SK-N-SH (cell line): ENCODE measurements around the gene FSIP1. TPM values are rescaled to one million over a fixed set of nuclear protein-coding genes. Genes with fewer than 3 reads are reported as not detected.
A peak's percentile ranks its signal among the peaks of the same experiment; 100 is the strongest.

Source experiments
- CTCF ChIA-PET: fragments of 300-600, 350-600 bp; formaldehyde crosslinking; extraction: SDS; loops from one replicate; lab custom pipeline; 2021; lab: Yijun Ruan, JAX
- POLR2A ChIA-PET: fragments of 350-600 bp; sonication (Branson Sonifier 250); formaldehyde crosslinking; extraction: SDS; loops from one replicate; lab custom pipeline; 2020; ENCODE audit warnings: antibody characterized with exemption, inconsistent platforms; lab: Yijun Ruan, JAX
- DNase-seq: peaks from one replicate; pipeline ENCODE4 v3.0.0; 2012
- H2AFZ ChIP-seq: fragments of 200-600 bp; sonication (generic); 2 replicates; pipeline ENCODE4 v1.8.1; 2016; ENCODE audit warnings: antibody characterized with exemption, mild to moderate bottlenecking, low read depth
- H3F3A ChIP-seq: fragments of 200-600 bp; sonication (generic); replicated peaks from 2 replicates; pipeline ENCODE3; 2016; ENCODE audit warnings: antibody characterized with exemption, mild to moderate bottlenecking; ENCODE audit not compliant: insufficient read depth
- H3K27ac ChIP-seq, 2 experiments: fragments of 200-500 bp in 1 of 2; fragments of 200-600 bp in 1 of 2; sonication (Bioruptor generic) in 1 of 2; sonication (generic), shearing (Covaris generic) in 1 of 2; 2 replicates each; pipeline versions ENCODE4 v1.5.1 to v1.6.1; 2014 to 2016; ENCODE audit warnings: low read depth in 2 of 2, inconsistent platforms in 1 of 2, low read length in 1 of 2, mild to moderate bottlenecking in 1 of 2, mixed read lengths in 1 of 2
- H3K27me3 ChIP-seq: fragments of 200-600 bp; sonication (generic), shearing (Covaris generic); 2 replicates; pipeline ENCODE4 v1.6.1; 2016; ENCODE audit warnings: mixed run types; ENCODE audit not compliant: insufficient read depth
- H3K36me3 ChIP-seq, 2 experiments: fragments of 200-500 bp in 1 of 2; fragments of 200-600 bp in 1 of 2; sonication (Bioruptor generic) in 1 of 2; sonication (generic) in 1 of 2; replicated peaks in 1 of 2; 2 replicates each; pipeline versions ENCODE3 to v1.5.1; 2014 to 2016; ENCODE audit warnings: low read length in 1 of 2, mild to moderate bottlenecking in 1 of 2; ENCODE audit not compliant: insufficient read depth in 2 of 2, control insufficient read depth in 1 of 2
- H3K4me1 ChIP-seq, 2 experiments: fragments of 200-500 bp in 1 of 2; fragments of 200-600 bp in 1 of 2; sonication (Bioruptor generic) in 1 of 2; sonication (generic), shearing (Covaris generic) in 1 of 2; 2 replicates each; pipeline versions ENCODE4 v1.5.1 to v1.6.1; 2014 to 2016; ENCODE audit warnings: low read depth in 1 of 2, low read length in 1 of 2, mixed run types in 1 of 2; ENCODE audit not compliant: insufficient read depth in 2 of 2, control insufficient read depth in 1 of 2
- H3K4me2 ChIP-seq: fragments of 200-600 bp; sonication (generic), shearing (Covaris generic); 2 replicates; pipeline ENCODE4 v1.6.1; 2017; ENCODE audit warnings: mixed run types
- H3K4me3 ChIP-seq, 2 experiments: fragments of 200-500 bp in 1 of 2; fragments of 200-600 bp in 1 of 2; sonication (Bioruptor generic) in 1 of 2; sonication (generic), shearing (Covaris generic) in 1 of 2; 2 replicates each; pipeline versions ENCODE4 v1.5.1 to v1.8.1; 2014 to 2016; ENCODE audit warnings: low read depth in 2 of 2, inconsistent platforms in 1 of 2, low read length in 1 of 2, mild to moderate bottlenecking in 1 of 2, mixed read lengths in 1 of 2, moderate library complexity in 1 of 2
- H3K79me2 ChIP-seq: fragments of 200-600 bp; sonication (generic); 2 replicates; pipeline ENCODE4 v1.8.1; 2017; ENCODE audit warnings: mild to moderate bottlenecking; ENCODE audit not compliant: insufficient read depth
- H3K9ac ChIP-seq: fragments of 200-600 bp; sonication (generic); 2 replicates; pipeline ENCODE4 v1.6.1; 2017; ENCODE audit warnings: mixed run types
- H3K9me2 ChIP-seq: fragments of 200-600 bp; sonication (generic); 2 replicates; pipeline ENCODE4 v1.6.1; 2017; ENCODE audit warnings: mixed run types
- H3K9me3 ChIP-seq: fragments of 200-600 bp; sonication (generic); 2 replicates; pipeline ENCODE4 v1.6.1; 2017; ENCODE audit warnings: mixed run types, mild to moderate bottlenecking, moderate library complexity
- H4K20me1 ChIP-seq: fragments of 200-600 bp; sonication (generic); 2 replicates; pipeline ENCODE4 v1.6.1; 2017; ENCODE audit warnings: mild to moderate bottlenecking, mixed run types; ENCODE audit not compliant: insufficient read depth
- CHD2 ChIP-seq: fragments of 150-350 bp; IDR thresholded peaks from 2 replicates; pipeline ENCODE4 v1.6.1; 2018; ENCODE audit warnings: low read length; ENCODE audit not compliant: partially characterized antibody
- EP300 ChIP-seq, 2 experiments: IDR thresholded peaks; 2 replicates each; pipeline versions ENCODE4 v1.4.0 to v1.6.1; 2012; ENCODE audit warnings: borderline replicate concordance in 1 of 2, low read depth in 1 of 2, low read length in 1 of 2
- FOXJ3 ChIP-seq: sonication (generic); formaldehyde crosslinking; IDR thresholded peaks from 2 replicates; pipeline ENCODE4 v1.5.1; 2020; ENCODE audit warnings: mild to moderate bottlenecking, missing genetic modification reagents
- GATA2 ChIP-seq: sonication (generic); formaldehyde crosslinking; IDR thresholded peaks from 2 replicates; pipeline ENCODE4 v1.5.0; 2020; ENCODE audit warnings: mild to moderate bottlenecking, missing genetic modification reagents
- NRF1 ChIP-seq: IDR thresholded peaks from 2 replicates; pipeline ENCODE4 v1.6.1; 2012; ENCODE audit warnings: low read depth, mild to moderate bottlenecking, low read length
- RCOR1 ChIP-seq: fragments of 150-350 bp; IDR thresholded peaks from 2 replicates; pipeline ENCODE4 v1.6.1; 2017; ENCODE audit warnings: antibody characterized with exemption, low read length
- RFX5 ChIP-seq: IDR thresholded peaks from 2 replicates; pipeline ENCODE4 v1.6.1; 2012; ENCODE audit warnings: mild to moderate bottlenecking, improper control_type of control experiment, low read length
- SIN3A ChIP-seq: IDR thresholded peaks from 2 replicates; pipeline ENCODE4 v1.6.1; 2012; ENCODE audit warnings: low read depth, mild to moderate bottlenecking, low read length, moderate library complexity, borderline replicate concordance
- TCF12 ChIP-seq: IDR thresholded peaks from 2 replicates; pipeline ENCODE4 v1.4.0; 2012
- TEAD4 ChIP-seq: IDR thresholded peaks from 2 replicates; pipeline ENCODE4 v1.4.0; 2012; ENCODE audit warnings: mild to moderate bottlenecking, borderline replicate concordance; ENCODE audit not compliant: insufficient read depth
- WGBS: methylation state at CpG from one replicate; pipeline ENCODE4 v1.1.6; 2017; ENCODE audit warnings: low lambda C conversion rate; 5-methylcytosine and 5-hydroxymethylcytosine counted together
- polyA plus RNA-seq, 3 experiments: library from polyadenylated mRNA; depleted of rRNA; stranded (reverse); fragments of >200 nt; gene quantifications; 2 replicates each; pipeline ENCODE4 v1.2.3, GENCODE V29; 2012
- TF ChIP-seq, protein P1 (sequence below): fragments of 200-600 bp; sonication (generic); IDR thresholded peaks from 2 replicates; pipeline ENCODE4 v1.6.1; 2017; ENCODE audit warnings: antibody characterized with exemption, mild to moderate bottlenecking, moderate library complexity
- TF ChIP-seq, protein P2 (sequence below): fragments of 150-350 bp; IDR thresholded peaks from 2 replicates; pipeline ENCODE4 v1.6.1; 2016; ENCODE audit warnings: mild to moderate bottlenecking, low read depth, low read length
- TF ChIP-seq, protein P3 (sequence below): IDR thresholded peaks from 2 replicates; pipeline ENCODE4; 2012

The FSIP1 gene
- polyA plus RNA-seq, 1 of the 3 experiments (the other 2 are of a cell fraction), result 0.43 TPM

GRCh38 chr15:39793923-39794322, 11.3 kb upstream of the FSIP1 start:
- peaks cover 0 to 8% of the 10 kb centered on the region in 2 experiments for H3K36me3 ChIP-seq
- no peak overlapping the region for H3K4me2 ChIP-seq
- no peaks in the 10 kb centered on the region for H3K79me2 ChIP-seq
- peak; percentile 17; the same call in 1 of the 2 replicates for TF ChIP-seq TCF12
- TF ChIP-seq RFX5, result no peak
- no peak for TF ChIP-seq RCOR1
- TF ChIP-seq SIN3A, result no peak
- no peak for TF ChIP-seq FOXJ3 (CRISPR knock-in tag)
- TF ChIP-seq GATA2 (CRISPR knock-in tag), result peak; percentile 6; the same call in 1 of the 2 replicates
- no peak for TF ChIP-seq TEAD4
- TF ChIP-seq CHD2, result no peak
- TF ChIP-seq, protein P1, sequence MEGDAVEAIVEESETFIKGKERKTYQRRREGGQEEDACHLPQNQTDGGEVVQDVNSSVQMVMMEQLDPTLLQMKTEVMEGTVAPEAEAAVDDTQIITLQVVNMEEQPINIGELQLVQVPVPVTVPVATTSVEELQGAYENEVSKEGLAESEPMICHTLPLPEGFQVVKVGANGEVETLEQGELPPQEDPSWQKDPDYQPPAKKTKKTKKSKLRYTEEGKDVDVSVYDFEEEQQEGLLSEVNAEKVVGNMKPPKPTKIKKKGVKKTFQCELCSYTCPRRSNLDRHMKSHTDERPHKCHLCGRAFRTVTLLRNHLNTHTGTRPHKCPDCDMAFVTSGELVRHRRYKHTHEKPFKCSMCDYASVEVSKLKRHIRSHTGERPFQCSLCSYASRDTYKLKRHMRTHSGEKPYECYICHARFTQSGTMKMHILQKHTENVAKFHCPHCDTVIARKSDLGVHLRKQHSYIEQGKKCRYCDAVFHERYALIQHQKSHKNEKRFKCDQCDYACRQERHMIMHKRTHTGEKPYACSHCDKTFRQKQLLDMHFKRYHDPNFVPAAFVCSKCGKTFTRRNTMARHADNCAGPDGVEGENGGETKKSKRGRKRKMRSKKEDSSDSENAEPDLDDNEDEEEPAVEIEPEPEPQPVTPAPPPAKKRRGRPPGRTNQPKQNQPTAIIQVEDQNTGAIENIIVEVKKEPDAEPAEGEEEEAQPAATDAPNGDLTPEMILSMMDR, result no peak
- TF ChIP-seq, protein P2, sequence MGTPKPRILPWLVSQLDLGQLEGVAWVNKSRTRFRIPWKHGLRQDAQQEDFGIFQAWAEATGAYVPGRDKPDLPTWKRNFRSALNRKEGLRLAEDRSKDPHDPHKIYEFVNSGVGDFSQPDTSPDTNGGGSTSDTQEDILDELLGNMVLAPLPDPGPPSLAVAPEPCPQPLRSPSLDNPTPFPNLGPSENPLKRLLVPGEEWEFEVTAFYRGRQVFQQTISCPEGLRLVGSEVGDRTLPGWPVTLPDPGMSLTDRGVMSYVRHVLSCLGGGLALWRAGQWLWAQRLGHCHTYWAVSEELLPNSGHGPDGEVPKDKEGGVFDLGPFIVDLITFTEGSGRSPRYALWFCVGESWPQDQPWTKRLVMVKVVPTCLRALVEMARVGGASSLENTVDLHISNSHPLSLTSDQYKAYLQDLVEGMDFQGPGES, result no peak
- TF ChIP-seq, protein P3, sequence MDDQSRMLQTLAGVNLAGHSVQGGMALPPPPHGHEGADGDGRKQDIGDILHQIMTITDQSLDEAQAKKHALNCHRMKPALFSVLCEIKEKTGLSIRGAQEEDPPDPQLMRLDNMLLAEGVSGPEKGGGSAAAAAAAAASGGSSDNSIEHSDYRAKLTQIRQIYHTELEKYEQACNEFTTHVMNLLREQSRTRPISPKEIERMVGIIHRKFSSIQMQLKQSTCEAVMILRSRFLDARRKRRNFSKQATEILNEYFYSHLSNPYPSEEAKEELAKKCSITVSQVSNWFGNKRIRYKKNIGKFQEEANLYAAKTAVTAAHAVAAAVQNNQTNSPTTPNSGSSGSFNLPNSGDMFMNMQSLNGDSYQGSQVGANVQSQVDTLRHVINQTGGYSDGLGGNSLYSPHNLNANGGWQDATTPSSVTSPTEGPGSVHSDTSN, result no peak
- H3K9me3 ChIP-seq, result no peaks in the 10 kb centered on the region
- peaks cover 23% of the 10 kb centered on the region for H3F3A ChIP-seq
- H3K27me3 ChIP-seq, result no peaks in the 10 kb centered on the region
- ChIA-PET CTCF (interaction anchor here (1.4 kb wide), 2 partner anchors 8 to 26 kb away, joined by 4 read pairs; no protein-coding TSS in a partner anchor), POLR2A (no interaction called here)
- H3K9me2 ChIP-seq, result no peaks in the 10 kb centered on the region
- H3K9ac ChIP-seq, result no peak overlapping the region
- no peak overlapping the region for H3K4me3 ChIP-seq
- H3K4me1 ChIP-seq, result peaks cover 2 to 12% of the 10 kb centered on the region in 2 experiments; a peak in 3 of 4 replicates
- H2AFZ ChIP-seq, result no peak overlapping the region
- DNase-seq, result no peak
- 87% methylated on average over 4 of the region's 4 CpGs for WGBS
- H4K20me1 ChIP-seq, result no peaks in the 10 kb centered on the region
- no peak overlapping the region for H3K27ac ChIP-seq

DNA sequence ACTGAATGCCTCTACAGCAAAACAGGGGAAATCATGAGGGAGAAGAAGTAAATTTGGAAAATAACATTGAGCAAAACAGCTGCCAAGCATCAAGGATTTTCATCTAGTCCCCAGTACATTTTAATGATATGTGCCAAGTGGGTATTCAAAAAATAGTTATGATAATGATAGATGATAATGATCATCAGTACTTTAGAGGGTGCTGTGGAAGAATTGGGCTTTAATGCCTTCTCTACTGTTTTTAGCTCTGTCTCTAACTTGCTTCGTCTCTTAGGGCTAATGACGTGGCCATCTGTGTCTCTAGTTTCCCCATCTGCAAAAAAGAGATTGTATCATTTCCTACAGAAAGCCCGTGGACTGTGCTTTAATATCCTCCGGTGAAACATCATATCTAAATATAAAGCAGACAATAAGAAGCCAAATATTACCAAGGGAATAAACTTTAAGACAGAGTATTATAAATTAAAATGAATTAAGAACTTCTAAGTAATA, 10.2 kb upstream of the FSIP1 start:
- Histone ChIP-seq H3K4me2 (no peak overlapping the region), H3K27ac (peak overlapping the region in 1 of 2 experiments; percentile 36; a peak in 1 of 4 replicates), H3K4me1 (peaks cover 12 to 16% of the 10 kb centered on the region in 2 experiments; a peak in 3 of 4 replicates), H3K9ac (no peak overlapping the region), H2AFZ (no peak overlapping the region), H3K36me3 (no peaks in the 10 kb centered on the region), H4K20me1 (no peaks in the 10 kb centered on the region), H3F3A (peaks cover 30% of the 10 kb centered on the region), H3K9me2 (no peaks in the 10 kb centered on the region), H3K27me3 (no peaks in the 10 kb centered on the region), H3K79me2 (no peaks in the 10 kb centered on the region), H3K9me3 (no peaks in the 10 kb centered on the region), H3K4me3 (no peak overlapping the region)
- CTCF ChIA-PET, result interaction anchor here (0.6 to 1.0 kb wide), 2 partner anchors 36 to 620 kb away, joined by 3 to 4 read pairs; no protein-coding TSS in a partner anchor
- DNase-seq, result peak; percentile 66
- POLR2A ChIA-PET, result interaction anchor here (0.6 kb wide), 1 partner anchor 173 kb away, joined by 3 read pairs; no protein-coding TSS in a partner anchor
- TF ChIP-seq GATA2 (CRISPR knock-in tag) (peak; percentile 60), EP300 (IDR thresholded peaks at IDR 0.05; ENCODE audit: borderline replicate concordance in 1 of 2, low read depth in 1 of 2, low read length in 1 of 2) (peak in 1 of 2 experiments; percentile 35; a peak in 1 of 4 replicates), TEAD4 (no peak), NRF1 (no peak)
- WGBS, result 32% methylated on average over 4 of the region's 4 CpGs
